Measurements from ENCODE around the gene APBB1IP.
"Not testable (repeated sequence)": the region's sequence is repeated elsewhere in the genome, so short reads cannot be mapped to it uniquely, and the experiment has no call there.

Gene APBB1IP

DNA sequence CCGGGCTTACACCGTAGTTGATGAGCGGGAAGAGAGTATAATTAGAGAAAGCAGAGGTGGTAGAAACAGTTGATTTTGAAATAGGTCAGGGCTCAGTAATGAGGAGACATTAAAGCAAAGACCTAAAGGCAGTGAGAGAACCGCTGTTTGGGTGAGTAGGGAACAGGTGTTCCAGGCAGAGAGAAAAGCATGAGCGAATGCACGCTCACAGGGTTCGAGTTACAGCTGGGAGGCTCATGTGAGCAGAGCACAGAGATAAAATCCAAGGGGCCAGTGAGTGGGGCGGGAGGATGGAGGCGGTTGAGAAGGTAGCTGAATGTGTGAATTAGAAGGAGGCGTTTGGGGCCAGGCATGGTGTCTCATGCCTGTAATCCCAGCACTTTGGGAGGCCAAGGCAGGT is 39.9 kb downstream of the APBB1IP start:
- no peak for DNase-seq

DNA sequence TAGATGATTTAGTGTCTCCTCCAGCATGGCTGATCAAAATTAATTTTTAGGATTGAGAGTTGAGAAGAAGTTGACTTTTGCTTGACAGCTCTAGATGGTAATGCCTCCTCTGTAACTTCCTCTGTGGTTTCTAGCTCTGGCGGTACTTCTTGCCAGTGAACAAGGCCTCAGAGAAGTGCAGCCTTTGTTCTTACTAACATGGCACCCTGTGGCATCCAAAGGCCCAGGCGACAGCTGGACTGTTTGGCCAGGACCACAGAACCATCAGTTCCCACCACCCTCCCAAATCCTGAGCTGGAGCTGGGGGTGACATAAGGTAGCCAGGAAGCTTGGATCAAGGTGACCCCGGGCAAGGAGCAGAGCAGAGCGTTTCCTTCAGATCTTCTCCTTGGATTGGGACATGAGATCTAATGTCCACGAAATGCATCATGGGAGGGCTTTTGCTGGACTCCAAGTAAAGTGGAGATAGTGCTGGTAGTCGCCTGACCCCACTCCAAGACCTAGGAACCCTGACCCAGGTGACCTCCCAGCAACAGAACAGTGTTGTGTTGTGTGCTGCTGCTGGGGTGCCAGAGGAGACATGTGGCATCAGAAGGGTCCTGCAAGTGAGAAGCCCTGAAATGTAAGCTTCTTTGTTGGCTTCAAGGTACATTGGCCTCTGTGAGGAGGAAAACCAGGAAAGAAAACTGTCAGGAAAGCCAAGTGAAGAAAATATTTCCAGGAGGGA is 41.8 kb downstream of the APBB1IP start:
- peak; percentile 33 for DNase-seq

DNA sequence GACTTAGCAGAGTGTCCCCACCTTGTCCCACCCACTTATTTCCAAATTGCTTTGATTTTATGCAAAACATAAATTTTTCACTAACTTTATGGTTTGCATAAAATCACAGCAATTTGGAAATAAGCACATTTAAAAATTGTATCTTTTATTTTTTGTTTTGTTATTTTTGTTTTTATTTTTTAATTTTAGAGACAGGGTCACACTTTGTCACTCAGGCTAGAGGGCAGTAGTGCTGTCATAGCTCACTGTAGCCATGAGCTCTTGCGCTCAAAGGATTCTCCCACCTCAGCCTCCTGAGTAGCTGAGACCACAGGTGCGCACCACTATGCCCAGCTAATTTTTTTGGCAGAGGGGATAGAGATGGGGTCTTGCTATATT is 43.2 kb downstream of the APBB1IP start:
- DNase-seq, result no peak

DNA sequence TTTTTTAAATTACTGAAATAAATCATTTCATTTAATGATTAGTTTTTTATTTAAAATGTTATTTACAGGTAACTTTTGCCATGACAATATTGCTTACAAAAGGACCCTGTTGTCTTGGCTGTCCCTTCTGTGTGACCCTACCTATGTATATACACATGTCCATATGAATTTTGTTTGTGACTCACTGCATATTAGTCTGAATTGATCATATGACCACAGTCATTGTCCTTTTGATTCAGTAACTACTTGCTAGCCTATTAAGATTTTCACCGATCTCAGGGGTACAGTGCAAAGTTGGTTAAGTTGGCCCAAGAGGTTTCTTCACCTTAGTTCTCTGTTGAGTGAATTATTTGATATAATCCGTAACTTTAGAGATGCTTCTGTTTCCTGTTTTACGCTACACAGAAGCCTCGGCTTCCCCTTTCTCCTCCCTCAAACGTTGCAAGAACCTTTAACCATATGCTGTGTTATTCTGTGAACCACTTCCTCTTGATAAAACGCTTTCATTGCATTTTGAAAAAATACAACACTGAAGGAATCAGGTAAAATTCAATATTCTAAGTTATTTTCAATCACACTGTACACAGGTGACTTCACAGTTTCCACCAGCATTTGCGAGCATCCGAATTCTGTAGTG is 43.9 kb downstream of the APBB1IP start:
- DNase-seq, result no peak

DNA sequence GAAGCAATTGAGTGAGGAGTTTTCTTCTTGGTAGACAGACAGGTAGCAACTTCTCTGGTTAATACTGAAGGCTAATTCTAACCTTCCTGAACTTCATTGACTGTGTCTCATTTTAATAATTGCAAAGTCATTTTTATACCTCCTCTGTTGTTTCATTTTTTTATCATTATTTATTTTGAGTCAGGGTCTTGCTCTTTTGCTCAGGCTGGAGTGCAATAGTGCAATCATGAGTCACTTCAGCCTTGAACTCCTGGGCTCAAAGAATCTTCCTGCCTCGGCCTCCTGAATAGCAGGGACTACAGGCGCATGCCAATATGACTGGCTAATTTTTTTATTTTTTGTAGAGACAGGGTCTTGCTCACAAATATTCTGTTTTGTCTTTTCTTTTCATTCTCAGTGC is 45.4 kb downstream of the APBB1IP start:
- no peak for DNase-seq

DNA sequence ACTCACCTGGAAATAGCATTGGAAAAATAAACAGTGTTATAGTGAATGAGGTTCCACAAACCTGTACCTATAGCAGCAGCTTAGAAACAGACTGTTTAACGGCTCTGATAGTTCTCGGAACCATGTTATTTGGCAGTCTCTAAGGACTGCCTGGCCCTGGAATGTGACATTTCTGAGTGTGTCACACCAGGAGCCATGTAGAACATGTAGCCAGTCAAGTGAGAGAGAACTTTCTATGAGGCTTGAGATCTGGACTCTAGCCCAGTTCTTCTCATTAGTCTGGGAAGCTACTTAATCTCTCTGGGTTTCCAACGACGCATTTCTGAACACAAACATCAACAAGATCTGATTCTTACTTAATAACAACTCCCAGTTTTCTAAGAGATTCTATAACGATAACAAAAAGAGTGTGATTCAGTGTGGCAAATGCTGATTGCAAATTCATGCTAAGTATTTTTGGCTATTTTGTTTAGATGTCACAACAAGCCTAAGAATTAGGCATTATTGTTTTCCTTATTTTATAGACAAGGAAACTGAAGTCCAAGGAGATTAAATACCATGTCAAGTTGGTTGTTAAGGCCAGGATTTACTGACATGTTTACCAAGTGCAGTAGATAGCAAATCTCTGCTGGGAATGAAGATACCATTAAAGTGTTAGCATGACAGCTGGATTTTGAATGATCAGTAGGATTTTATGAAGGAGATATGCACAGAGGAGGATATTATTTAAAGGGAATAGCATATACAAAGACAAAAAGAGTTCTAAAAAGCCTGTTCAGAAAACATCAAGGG is 47.2 kb downstream of the APBB1IP start:
- DNase-seq, result no peak

DNA sequence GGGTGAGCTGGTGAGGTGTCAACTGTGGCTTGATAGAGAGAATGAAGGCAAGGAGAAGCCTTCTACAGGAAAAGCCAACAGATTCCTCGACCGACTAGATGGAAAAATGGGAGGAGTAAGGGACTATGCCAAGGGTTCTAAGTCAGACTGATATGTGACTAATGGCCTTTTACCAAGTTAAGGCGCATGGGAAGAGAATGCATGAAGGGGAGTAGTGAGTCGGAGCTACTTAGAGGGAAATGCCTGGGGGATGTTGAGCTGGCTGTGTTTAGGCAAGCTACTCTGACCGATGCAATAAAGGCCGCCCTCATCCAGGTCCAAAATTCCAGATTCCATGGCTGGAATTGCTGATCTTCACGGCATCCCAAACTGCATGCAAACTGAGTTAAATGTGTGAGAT is 48.2 kb downstream of the APBB1IP start:
- no peak for DNase-seq

DNA sequence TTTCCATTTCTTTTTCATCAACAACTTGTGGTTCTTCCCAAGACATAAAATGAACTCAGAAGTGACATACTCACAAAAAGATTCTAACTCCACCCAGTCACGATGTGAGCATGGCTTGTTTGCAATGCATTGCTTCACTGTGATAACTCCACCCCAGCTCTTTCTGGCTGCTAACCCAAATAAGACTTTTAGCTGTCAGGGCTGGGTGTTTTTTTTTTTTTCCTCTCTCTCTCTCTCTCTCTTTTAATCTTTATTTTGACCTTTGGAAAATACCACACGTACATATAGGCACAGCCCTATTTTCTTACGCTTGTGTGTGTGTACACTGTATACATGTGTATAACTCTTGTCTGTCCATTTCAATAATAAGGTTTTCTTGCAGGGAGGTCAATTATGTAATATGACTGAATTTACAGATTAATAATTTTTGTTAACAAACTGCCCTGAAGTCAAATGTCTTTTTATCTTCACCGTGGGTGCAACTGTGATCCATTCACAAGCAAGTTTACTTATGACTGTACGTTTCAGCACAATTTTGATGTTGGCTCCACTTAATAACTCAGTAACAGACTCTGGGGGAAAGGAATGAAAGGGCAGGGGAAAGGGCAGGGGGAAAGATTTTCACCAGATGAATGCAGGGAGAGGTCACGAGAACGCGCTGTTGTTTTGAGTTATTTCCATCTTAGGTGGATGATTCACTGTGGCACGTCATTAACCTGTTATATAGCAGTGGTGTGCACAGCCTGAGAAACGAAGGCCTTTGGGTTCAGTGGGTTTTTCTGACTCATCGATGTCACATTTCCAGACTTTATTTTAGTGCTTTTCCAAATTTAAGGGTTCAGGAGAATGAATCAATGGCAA is 49.1 kb downstream of the APBB1IP start:
- peak; percentile 84 for DNase-seq

DNA sequence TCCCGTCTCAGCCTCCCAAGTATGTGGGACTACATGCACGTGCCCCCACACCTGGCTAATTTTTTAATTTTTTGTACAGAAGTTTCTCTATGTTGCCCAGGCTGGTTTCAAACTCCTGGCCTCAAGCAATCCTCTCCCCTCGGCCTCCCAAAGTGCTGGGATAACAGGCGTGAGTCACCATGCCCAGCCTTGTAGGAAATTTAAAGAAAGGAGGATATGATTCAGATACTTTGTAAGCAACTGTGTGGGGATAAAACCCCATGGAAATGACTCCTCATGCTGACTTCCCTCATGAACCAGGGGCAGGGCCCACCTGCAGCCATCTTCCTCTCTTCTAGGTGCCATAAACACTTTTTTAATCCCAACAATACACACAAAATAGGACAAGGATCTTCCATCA is 50.2 kb downstream of the APBB1IP start:
- peak; percentile 35 for DNase-seq

DNA sequence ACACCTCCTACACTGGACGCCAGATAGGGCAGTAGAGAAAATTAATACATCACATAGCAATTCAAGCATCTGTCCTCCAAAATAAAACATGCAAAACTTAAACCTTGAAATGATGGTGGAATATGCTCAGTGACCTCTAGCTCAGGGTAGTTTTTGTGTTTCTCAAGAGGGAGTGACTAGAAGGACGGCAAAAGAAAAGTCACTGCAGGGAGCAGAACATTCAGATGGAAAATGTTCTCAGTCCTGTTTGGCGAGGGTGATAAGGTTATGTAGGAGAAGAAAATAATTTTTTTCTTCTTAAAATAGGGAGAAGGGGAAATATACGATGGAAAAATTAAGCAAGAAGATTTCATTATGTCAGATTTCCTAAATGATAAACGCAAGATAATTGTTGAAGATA is 50.9 kb downstream of the APBB1IP start:
- DNase-seq, result no peak

DNA sequence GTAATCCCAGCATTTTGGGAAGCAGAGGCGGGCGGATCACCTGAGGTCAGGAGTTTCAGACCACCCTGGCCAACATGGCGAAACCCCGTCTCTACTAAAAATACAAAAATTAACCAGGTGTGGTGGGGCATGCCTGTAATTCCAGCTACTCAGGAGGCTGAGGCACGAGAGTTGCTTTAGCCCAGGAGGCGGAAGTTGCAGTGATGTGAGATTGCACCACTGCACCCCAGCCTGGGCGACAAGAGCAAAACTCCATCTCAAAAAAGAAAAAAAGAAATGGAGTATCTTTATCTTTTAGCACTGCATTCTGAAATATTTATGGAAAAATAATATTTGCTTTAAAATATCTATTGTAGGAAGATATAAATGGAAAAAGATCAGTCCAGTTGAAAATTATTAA is 52.2 kb downstream of the APBB1IP start:
- DNase-seq, result not testable (repeated sequence)

DNA sequence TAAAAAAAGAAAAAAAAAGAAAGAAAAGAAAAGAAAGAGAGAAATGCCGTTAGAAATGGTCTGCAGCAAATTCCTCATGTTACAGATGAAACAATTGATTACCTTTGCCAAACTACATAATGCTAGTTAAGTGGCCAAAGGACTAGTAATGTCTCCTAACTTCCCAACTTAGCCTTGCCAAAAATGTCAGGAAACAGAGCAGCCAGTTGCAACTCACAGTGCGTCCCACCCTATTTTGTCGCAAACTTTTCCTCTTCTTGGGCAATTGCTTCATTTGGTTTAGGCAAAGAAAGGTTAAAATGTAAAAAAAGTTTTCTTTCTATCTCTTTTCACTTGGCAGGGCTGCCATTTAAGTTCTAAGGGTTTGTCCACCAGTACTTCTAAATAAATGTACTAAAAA is 53.1 kb downstream of the APBB1IP start:
- no peak for DNase-seq

DNA sequence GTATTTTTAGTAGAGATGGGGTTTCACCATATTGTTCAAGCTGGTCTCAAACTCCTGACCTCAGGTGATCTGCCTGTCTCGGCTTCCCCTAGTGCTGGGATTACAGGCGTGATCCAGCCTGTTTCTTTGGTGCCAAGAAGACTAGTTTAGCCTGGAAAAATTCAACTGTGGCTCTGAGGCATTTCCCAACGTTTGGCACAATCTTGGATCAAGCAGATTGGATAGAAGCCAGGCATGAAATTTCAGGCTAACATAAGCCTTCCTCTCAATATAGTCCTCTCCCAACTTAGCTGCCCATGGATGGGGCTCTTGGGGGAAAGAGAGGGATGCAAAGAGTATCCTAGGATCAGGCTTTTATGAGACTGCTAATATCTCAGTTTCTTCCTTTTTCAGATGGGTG is 53.8 kb downstream of the APBB1IP start:
- no peak for DNase-seq

DNA sequence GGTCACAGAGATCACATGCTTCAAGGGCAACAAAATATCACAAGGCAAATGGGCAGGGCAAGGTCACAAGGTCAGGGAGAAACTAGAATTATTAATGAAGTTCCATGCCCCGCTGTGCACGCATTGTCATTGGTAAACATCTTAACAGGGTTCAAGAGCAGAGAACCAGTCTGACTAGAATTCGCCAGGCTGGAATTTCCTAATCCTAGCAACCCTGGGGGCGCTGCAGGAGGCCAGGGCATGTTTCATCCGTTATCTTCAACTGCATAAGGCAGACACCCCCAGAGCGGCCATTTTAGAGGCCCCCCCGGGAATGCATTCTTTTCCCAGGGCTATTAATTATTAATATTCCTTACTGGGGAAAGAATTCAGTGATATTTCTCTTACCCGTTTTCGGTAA is 54.6 kb downstream of the APBB1IP start:
- DNase-seq, result not testable (repeated sequence)

DNA sequence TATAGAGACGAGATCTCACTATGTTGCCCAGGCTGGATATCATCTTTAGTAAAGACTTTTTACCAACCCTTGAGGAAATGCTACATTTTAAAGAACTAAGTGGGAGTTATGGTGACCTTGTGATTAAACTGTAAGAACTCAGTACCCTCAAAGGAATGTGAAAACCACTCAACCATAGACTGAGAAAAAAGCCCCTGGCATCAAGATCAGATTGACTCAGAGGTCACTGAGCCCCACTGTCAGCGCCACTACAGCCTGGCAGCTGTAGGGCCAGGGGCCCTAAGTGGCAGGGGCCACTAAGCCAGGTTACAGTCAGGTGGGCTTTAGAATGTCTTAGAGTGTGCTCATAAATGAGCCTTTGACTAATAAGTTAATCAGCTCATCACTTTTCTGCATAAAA is 55.9 kb downstream of the APBB1IP start:
- no peak for DNase-seq

DNA sequence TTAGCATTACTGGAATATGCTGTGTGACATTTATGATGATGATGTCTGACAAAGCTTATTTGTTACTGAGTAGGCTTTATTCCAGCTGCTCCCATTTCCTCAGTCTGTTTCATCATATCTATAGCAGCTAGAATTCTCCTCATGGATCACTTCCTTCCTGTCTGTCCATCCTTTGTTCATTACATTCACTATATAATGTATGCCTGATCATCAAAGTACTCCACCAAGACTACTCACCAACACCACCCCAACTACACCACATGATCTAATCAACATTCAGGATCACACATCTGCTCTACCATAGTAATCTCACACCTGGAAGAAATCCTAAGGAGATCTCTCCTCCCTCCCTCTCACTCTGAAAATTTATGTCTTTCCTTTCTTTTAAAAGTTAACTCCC is 61.3 kb downstream of the APBB1IP start:
- no peak for DNase-seq

DNA sequence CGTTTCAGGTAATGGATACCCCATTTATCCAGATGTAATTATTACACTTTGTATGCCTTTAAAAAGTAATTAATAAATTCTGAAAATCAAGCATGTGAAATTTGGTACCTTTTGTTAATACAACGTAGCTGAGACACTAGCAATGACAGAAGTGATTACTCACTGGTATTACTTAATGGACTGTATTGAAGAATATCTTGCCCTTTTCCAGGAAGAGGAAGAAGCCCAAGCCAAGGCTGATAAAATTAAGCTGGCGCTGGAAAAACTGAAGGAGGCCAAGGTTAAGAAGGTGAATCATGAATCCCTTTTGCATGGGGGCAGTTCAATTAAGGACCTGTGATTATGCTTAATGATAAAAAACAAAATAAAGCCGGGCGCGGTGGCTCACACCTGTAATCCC is 64.8 kb downstream of the APBB1IP start:
- no peak for DNase-seq

DNA sequence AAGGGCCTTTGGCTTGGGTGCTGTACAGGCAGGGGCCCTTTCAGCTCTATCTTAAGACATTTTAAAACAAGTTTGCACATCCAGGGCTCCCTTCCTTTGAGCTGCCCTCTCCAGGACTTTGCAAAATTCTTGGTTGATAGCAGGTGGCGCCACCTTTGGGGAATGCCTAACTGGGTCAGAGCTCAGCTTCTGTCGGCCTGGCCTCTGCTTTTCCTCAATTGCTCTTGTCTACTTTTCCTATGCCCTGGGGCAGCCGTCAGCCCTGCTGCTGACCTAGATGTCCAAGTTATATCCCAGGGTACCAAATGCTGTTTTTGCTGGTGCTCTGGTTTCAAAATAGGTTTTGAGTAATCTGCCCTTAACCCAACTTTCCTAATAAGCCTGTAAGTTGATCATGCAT is 65.8 kb downstream of the APBB1IP start:
- peak; percentile 19 for DNase-seq

DNA sequence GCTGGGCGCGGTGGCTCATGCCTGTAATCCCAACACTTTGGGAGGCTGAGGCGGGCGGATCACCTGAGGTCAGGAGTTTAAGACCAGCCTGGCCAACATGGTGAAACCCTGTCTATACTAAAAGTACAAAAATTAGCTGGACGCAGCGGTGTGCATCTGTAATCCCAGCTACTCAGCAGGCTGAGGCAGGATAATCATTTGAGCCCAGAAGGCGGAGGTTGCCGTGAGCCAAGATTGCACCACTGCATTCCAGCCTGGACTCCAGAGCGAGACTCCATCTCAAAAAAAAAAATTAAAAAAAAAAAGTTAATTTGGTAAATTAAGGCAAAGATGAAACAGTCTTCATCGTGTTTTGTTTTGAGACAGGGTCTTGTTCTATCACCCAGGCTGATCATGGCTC is 66.3 kb downstream of the APBB1IP start:
- not testable (repeated sequence) for DNase-seq

DNA sequence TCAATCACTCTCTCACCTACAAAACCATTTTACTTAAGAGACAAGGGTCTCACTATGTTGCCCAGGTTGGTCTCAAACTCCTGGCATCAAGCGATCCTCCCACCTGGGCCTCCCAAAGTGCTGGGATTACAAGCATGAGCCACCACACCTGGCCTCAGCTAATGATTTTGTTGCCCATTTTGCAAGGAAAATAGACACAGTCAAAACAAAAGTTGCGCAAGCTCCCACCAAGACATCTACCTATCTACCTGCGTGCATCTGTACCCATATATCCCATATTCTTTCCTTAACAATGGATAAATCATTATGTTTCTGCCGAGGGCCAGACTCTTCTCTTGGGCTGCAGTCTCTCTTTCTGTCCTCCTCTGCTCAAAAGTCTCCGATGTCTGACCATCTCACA is 67.3 kb downstream of the APBB1IP start:
- DNase-seq, result no peak

DNA sequence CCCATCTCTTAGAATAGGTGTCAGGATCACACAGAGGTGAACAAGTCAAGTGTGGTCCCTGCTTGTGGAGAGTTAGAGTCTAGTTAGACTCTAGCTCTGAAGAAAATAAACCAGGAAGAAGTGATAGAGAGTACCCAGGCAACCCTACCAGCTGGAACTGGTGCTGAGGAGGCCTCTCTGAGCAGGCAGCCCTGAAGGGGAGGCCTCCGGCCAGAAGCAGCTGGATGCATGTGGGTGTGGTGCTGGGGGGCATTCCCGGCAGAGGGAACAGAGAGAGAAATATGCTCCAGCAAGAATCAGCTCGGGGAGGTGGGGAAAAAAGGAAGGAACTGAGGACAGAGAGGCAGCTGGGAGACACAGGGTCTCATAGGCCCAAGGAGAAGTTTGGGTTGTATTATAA is 68.6 kb downstream of the APBB1IP start:
- DNase-seq, result no peak

DNA sequence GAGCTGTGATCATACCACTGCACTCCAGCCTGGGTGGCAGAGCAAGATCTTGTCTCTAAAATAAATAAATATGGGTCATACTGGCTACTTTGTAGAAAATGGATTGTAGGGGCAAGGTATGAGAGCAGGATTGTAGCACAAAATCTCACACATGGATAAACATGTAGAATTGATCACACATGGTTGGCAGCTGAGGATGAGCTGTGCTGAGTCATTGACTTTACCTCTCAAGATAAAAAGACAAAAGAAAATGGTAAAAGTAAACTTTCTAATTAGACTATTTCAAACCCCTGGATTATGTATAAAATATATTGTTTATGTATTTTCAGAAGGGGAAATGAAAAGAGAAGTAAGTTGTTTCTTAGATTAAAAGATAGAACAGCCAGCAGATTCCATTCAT is 69.3 kb downstream of the APBB1IP start:
- DNase-seq, result no peak

DNA sequence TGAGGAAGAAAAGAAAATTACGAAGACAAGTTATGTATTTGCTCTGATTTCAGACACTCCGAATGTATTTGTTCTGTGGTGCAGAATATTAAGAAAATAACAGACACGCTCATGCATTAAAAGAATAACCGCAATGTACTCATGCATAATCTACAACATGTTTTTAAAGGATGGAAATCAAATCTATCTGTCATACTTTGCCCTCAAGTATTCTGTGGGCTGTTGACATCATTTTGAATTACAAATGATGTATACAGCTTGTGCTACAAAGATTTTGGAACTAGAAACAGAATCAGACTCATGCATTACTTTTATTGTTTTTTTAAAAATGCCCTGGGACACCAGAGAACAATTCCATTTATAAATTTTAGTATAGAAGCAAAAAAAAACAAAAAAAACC is 69.9 kb downstream of the APBB1IP start:
- no peak for DNase-seq

Data from stimulated activated CD4-positive, alpha-beta T cell treated with anti-CD3 and anti-CD28 coated beads, Interleukin-4, amount 100 ng/mL, for 24 hours (primary cell).